Right lobe of liver (tissue), 6 donors: ENCODE results near the gene ITCH. TPM values are rescaled to one million over a fixed set of nuclear protein-coding genes. Genes with fewer than 3 reads are reported as not detected.

Source experiments
- ATAC-seq, 4 donors: fragments of 200-7000 bp; cut with Tn5 transposase; one replicate each; pipeline ENCODE4 v1.9.1; 2020; ENCODE audit warnings: mild to moderate bottlenecking in 4 of 4, moderate library complexity in 4 of 4
- DNase-seq, 3 donors: peaks; one replicate each; pipeline ENCODE4 v3.0.0-alpha.2; 2020
- H3K27ac ChIP-seq, 3 donors: fragments of 200-600 bp; one replicate each; pipeline ENCODE4 v1.8.0; 2022
- H3K27me3 ChIP-seq, 2 donors: fragments of 200-600 bp; one replicate each; pipeline ENCODE4 v1.8.0; 2022
- H3K36me3 ChIP-seq, 4 donors: fragments of 200-600 bp; sonication (generic) in 1 of 4; one replicate each; pipeline versions ENCODE4 v1.5.1 to v1.8.0; 2017 to 2022; ENCODE audit warnings: control low read depth in 1 of 4
- H3K4me1 ChIP-seq, 4 donors: fragments of 200-600 bp; sonication (generic) in 1 of 4; one replicate each; pipeline versions ENCODE4 v1.5.1 to v1.8.0; 2017 to 2022; ENCODE audit warnings: control low read depth in 1 of 4
- H3K4me3 ChIP-seq, 3 donors: fragments of 200-600 bp; one replicate each; pipeline ENCODE4 v1.8.0; 2022
- H3K9me3 ChIP-seq, 4 donors: fragments of 200-600 bp; sonication (generic) in 1 of 4; one replicate each; pipeline versions ENCODE4 v1.5.1 to v1.8.0; 2017 to 2022; ENCODE audit warnings: control low read depth in 1 of 4
- CTCF ChIP-seq, 4 donors: fragments of 200-600 bp in 3 of 4; fragments of 450-650 bp in 1 of 4; IDR thresholded peaks; one replicate each; pipeline versions ENCODE4 v1.5.1 to v1.8.0; 2016 to 2022; ENCODE audit warnings: antibody characterized with exemption in 4 of 4, mild to moderate bottlenecking in 2 of 4
- POLR2A ChIP-seq: fragments of 450-650 bp; IDR thresholded peaks from one replicate; pipeline ENCODE4 v1.6.1; 2017; ENCODE audit warnings: antibody characterized with exemption, mild to moderate bottlenecking
- WGBS: methylation state at CpG from one replicate; pipeline ENCODE4 v1.1.6; 2018; ENCODE audit warnings: low coverage, low lambda C conversion rate; ENCODE audit not compliant: insufficient coverage; ENCODE audit errors: missing lambda C conversion rate; 5-methylcytosine and 5-hydroxymethylcytosine counted together
- intact Hi-C, 2 donors: fragments of 100-400 bp; cut with DNase I; formaldehyde crosslinking; loops; one replicate each; pipeline versions ENCODE4 v1.11.2 to v1.14.1; 2022
- total RNA-seq, 6 experiments: library from RNA; depleted of rRNA in 2 of 6; stranded (reverse); fragments of >200 nt in 2 of 6; fragmentation: NEBNext Ultra II Directional in 3 of 6; extraction: Animal tissue kit (Norgen Biotek cat#: 25700) in 3 of 6; gene quantifications; one replicate each; pipeline versions ENCODE4 v1.1.0 to v1.2.4, GENCODE V29; 2016 to 2023
- donor health status: DM: no; HTN: yes; CAD: no.
- donor health status: DM: no; HTN: no; CAD: no.
- donor health status: DM: no; HTN: no; CAD: no.
- donor health status: DM: no; HTN: yes; CAD: no.
- donor health status: DM: no; HTN: yes; CAD: no.

The ITCH gene
- total RNA-seq, 6 experiments from 2014 or later, result 32.8 to 71.4 (median 44.1) TPM

DNA sequence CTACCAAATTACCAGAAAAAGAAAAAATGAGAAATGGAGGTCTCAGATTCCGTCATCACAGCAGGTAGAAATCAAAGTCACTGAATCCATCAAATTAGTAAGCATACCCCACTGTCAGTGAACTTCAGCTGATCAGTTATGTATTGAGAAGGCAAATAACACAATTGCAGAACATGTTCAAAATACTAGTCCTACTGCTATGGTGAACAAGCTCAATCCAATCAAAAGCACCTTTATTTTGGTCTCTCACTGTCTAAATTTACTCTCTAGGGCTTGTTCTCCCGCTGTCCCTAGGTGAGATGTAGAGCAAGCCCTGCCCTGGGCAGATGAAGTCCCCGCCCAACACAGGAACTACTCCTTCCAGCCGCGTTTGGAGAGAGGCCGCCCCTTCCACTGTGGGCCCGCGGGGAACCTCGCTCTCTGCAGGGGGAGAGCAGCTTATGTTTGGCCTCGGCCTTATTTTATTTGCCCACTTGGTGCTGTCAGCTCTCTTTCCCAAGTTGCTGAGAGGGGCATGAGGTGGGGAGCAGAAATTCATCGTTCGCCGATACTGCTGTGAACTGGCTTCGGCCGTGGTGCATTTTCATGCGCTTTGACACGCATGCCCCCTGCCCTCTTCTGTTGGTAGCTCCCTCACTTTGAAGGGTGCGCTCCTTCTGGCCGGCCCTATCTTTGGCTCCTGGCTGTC, 181.2 kb downstream of the ITCH start:
- peaks cover 0 to 21% (median 9%) of the 10 kb centered on the region in 4 donors for H3K36me3 ChIP-seq
- H3K27me3 ChIP-seq, result no peaks in the 10 kb centered on the region
- H3K9me3 ChIP-seq, result no peaks in the 10 kb centered on the region
- TF ChIP-seq CTCF (IDR thresholded peaks at IDR 0.05), result no peak
- TF ChIP-seq POLR2A, result no peak
- H3K27ac ChIP-seq, result no peak overlapping the region
- no peak overlapping the region for H3K4me3 ChIP-seq
- H3K4me1 ChIP-seq, result peaks cover 0 to under 1% (median 0%) of the 10 kb centered on the region in 4 donors
- DNase-seq (no peak), ATAC-seq (peak in 3 of 4 donors; percentile 22 to 31 (median 30))
- 50% methylated on average over 4 of the region's 19 CpGs for WGBS
- intact Hi-C loops, result loop anchor here in 1 of 2 donors (10.0 kb wide), 1 partner anchor 161 kb away; the partner anchor contains the start of gene TP53INP2

GRCh38 chr20:34546751-34547181, 183.7 kb downstream of the ITCH start:
- ATAC-seq (no peak), DNase-seq (no peak)
- Histone ChIP-seq H3K4me3 (no peak overlapping the region), H3K36me3 (peaks cover 0 to under 1% (median 0%) of the 10 kb centered on the region in 4 donors), H3K27ac (no peak overlapping the region), H3K9me3 (no peaks in the 10 kb centered on the region), H3K4me1 (no peaks in the 10 kb centered on the region), H3K27me3 (no peaks in the 10 kb centered on the region)
- WGBS, result 95% methylated on average over 11 of the region's 11 CpGs
- intact Hi-C loops, result loop anchor here in 1 of 2 donors (10.0 kb wide), 1 partner anchor 158 kb away; the partner anchor contains the start of gene TP53INP2
- TF ChIP-seq CTCF (IDR thresholded peaks at IDR 0.05) (no peak), POLR2A (no peak)

DNA sequence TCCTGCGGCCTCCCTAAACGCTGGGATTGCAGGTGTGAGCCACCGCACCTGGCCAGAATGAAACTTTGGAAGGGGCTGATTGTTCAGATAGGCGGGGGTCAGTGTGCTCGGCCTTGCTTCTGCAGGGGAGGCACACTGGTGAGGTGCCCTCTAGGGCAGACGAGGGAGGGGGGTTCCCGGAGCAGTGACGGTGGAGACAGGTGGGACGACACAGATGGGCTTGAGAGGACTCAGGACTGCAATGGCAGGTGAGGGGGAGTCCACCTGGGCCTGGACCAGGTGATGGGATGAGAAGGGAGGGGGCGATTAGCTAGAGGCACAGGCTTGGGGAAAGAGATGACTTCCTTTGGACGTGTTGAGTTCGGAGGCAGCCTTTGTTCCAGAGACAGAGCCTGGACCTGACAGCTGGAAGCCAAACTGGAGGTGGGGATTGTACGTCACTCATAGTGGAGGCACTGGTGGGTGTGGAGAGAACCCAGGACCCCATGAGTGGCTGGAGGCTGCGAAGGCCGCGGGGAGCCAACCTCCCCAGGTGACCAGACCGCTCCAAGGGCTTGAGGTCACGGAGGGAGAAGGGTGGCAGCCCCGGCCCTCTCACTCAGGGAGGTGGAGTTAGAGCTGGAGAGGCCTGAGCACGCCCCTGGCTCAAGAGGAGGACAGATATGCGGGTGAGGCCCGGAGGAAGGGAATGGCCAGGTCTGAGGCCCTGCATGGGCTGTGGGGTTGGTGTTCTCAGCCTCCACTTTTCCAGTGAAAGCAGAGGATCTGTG, 185.0 kb downstream of the ITCH start:
- DNase-seq (no peak), ATAC-seq (peak in 1 of 4 donors; percentile 8)
- Histone ChIP-seq H3K27me3 (no peaks in the 10 kb centered on the region), H3K36me3 (no peaks in the 10 kb centered on the region), H3K4me1 (peaks cover 0 to 5% (median 0%) of the 10 kb centered on the region in 4 donors), H3K27ac (no peak overlapping the region), H3K4me3 (no peak overlapping the region), H3K9me3 (no peaks in the 10 kb centered on the region)
- intact Hi-C loops, result loop anchor here in 1 of 2 donors (10.0 kb wide), 1 partner anchor 157 kb away; the partner anchor contains the start of gene TP53INP2
- 87% methylated on average over 18 of the region's 22 CpGs for WGBS
- TF ChIP-seq CTCF (IDR thresholded peaks at IDR 0.05) (no peak), POLR2A (no peak)

DNA sequence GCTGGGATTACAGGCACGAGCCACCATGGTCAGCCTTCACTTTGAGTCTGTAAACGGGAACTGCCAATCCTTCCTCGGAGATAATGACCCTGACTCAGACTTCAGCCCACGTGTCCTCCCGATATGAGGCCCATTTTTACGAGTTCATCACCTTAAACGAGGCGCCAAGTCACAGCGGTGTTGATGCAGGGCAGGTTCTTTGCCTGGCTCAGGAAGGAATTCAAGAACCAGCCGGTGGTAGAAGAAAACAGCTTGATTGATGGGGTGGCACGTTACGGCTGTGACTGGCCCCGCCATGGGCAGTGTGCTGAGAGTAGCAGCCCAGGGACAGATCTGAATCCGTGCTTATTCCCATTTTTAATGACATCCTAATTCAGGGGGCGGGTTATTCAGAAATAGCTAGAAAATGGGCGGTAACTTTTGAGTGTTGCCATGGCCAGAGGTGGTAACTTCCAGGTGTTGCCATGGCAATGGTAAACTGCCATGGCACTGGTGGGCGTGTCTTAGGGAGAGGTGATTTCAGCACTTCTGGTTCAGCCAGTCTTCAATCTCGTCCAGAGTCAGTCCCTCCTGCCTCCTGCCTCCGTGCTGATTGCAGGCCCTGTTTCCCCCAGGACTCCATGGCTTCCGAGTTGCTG, 186.3 kb downstream of the ITCH start:
- Histone ChIP-seq H3K4me1 (peaks cover 0 to 13% (median 0%) of the 10 kb centered on the region in 4 donors), H3K36me3 (no peaks in the 10 kb centered on the region), H3K27me3 (no peaks in the 10 kb centered on the region), H3K27ac (no peak overlapping the region), H3K9me3 (no peaks in the 10 kb centered on the region), H3K4me3 (no peak overlapping the region)
- DNase-seq (no peak), ATAC-seq (no peak)
- WGBS, result 76% methylated on average over 16 of the region's 20 CpGs
- TF ChIP-seq CTCF (IDR thresholded peaks at IDR 0.05) (no peak), POLR2A (no peak)
- intact Hi-C loops, result loop anchor here in 1 of 2 donors (10.0 kb wide), 1 partner anchor 155 kb away; the partner anchor contains the start of gene TP53INP2
